Retinal pigment epithelial cell (primary cell): ENCODE measurements around the gene HOXB1.

ENCODE experiments used
- DNase-seq: peaks from one replicate; pipeline ENCODE4 v3.0.0-alpha.2; 2010; ENCODE audit warnings: low read depth
- H3K4me3 ChIP-seq: 2 replicates; pipeline ENCODE4 v1.5.1; 2011; ENCODE audit warnings: mild to moderate bottlenecking, low read length, control low read depth, moderate library complexity
- CTCF ChIP-seq: conservative IDR thresholded peaks from 2 replicates; pipeline ENCODE4 v1.5.1; 2011; ENCODE audit warnings: low read depth, low read length, control low read depth, inconsistent platforms

HOXB1 gene

DNA sequence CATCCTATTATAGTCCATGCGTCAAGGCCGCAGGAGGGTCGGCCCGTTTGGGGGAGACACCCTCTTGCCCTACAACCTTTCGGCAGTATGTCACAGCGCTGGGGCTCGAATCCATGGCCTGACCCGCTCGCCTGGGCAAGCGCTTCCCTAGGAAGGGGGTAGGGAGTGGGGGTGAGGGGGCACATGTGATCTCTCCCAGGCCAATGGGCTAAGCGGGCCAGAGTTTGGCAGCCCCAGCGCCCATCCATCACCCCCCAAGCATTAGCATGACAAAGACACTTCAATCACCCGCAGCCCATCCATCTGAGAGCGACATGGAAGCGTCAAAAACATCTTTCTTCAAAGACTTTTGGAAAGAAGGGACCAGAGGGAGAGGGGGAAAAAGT, at the start of gene HOXB1:
Gene HOXB1 (minus strand): TSS at position 125 of the 386 bp plus-strand sequence. CDS start 107 bp downstream, at position 18.
- H3K4me3 ChIP-seq = no peak within 1 kb of the TSS
- TF ChIP-seq CTCF = no peak
- DNase-seq = no peak

DNA sequence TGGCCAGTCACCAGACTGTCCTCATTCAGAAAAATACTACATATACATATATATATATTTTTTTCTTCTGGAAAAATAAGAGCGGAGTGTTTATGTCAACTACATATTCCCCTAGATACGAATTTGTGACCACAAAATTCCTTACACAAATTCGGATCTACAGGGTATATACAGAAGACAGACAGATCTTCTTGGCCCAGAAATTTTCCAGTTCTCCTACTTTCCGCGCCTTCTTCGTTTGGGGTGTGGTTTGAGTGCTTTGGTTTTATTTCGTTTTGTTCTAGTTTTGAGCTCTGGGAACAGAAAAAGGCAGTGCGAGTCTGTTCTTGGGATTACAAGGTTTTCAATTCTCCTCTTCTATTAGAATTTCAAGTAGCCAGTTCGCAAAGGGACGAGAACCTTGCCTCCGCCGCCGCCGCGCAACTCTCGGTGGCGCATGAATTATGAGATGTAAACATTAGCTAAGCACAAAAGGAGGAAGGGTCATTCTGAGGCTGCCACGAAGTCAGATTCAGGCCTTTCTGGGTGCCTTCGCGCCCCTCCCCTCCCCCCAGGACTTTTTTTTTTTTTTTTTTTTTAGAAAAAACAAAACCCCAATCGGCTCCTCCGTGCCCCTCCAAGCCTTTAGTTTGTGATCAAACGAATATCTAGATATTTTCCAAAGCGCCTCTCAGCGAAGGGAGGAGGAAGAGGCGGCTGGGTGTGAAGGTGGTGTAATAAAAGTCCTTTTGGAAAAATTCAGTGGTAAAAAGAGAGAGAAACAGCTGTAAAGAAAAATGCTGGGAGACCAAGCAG, 49.1 kb upstream of the HOXB1 start:
- TF ChIP-seq CTCF = no peak
- H3K4me3 ChIP-seq = no peak overlapping the region
- DNase-seq = no peak

DNA sequence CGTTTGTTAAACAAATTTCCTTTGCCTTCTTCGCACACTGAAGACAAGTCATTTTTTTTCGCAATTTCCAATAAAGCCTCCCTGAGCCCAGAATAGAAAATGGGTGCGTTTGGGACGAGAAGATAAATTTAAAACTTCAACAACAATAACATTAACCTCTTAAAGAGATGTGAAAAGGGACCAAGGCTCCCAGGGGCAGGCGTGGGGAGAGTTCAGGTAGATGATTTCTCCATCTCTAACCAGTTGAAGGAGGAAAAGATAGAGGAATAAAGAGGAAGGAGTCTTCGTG, 48.6 kb upstream of the HOXB1 start:
- no peak for DNase-seq
- no peak overlapping the region for H3K4me3 ChIP-seq
- no peak for TF ChIP-seq CTCF

DNA sequence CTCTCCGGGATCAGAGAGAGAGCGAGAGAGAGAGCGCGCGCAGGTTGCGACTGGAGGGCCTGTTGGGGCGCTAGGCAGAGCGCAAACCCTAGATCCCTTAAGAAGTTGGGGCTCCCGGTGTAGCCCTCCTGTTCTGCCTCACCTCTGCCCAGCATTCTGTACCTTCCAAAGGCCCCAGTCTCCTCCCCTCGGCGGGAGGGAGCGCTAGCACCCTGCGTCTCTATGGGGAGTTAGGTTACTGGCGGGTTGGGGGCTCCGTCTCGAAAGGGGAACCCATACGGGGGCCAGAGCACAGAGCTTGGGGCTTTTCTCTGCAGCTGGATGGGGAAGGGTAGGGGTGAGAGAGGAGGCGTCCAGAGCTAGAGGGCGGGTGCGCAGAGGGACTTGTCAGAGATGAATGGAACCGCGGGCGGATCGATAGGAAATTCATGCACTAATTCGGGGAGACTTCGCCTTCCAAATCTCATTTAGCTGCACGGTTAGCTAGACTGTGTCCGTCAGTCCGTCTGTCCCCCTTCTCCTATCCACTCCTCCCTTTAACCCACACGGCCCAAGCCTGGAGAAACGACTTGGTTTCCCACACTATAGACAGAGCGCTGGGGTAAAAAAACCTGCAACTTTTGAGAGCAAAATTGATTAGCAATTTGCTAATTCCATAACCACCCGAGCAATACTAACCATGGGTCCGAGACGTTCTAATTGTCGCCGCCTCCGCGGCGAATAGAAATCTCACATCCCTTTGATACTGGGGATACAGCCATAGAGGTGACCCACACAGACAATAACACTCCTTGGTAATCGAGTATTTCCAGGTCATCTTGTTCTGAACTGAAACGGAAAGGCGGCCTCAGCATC, 48.0 kb upstream of the HOXB1 start:
- DNase-seq = no peak

DNA sequence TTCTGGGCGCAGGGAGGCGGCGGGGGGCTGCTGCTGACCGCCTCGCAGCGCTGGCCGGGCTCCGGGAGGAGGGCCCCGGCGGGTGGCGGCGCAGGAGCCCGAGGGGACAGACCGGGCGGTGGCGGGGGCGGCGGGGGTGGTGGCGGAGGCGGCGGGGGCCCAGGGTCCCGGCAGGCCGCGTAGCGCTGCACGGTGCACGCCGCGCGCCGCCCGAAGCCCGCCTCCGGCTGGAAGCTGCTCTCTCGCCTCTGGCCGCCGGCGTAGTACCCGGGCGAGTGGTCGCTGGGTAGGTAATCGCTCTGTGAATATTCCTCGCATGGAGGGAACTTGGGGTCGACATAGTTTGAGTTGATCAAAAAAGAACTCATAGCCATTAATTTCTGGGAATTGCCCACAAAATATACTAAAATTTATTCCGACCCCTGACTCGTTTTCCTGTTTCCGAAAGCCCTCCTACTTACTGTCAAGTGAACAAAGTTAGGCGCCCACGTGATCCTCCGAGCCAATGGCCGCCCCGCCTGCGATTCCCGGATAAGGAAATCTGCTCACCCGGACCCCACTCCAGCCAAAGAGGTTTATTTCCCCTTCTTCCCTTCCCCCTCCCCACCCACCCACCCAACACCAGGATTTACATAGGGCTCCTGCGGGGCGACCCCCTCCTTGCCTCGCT, 47.3 kb upstream of the HOXB1 start, which contains the start of gene HOXB4:
Gene HOXB4 (minus strand): TSS at position 405 of the 670 bp plus-strand sequence. CDS start 31 bp downstream, at position 374.
- TF ChIP-seq CTCF = no peak
- H3K4me3 ChIP-seq = no peak within 1 kb of the TSS
- no peak for DNase-seq

More for the DNA sequence above, 48.0 kb upstream of the HOXB1 start:
- H3K4me3 ChIP-seq = no peak overlapping the region
- TF ChIP-seq CTCF = no peak

GRCh38 chr17:48577330-48577945, 46.6 kb upstream of the HOXB1 start:
- no peak overlapping the region for H3K4me3 ChIP-seq
- no peak for TF ChIP-seq CTCF
- DNase-seq = no peak
